SJSA1 (cell line): ENCODE data around the gene KIR3DL3. TPM values are rescaled to one million over a fixed set of nuclear protein-coding genes. Genes with fewer than 3 reads are reported as not detected.
"Not testable (repeated sequence)": the region's sequence is repeated elsewhere in the genome, so short reads cannot be mapped to it uniquely, and the experiment has no call there.

Experiments
- DNase-seq, 2 experiments: peaks; one replicate each; pipeline ENCODE4 v3.0.0-alpha.2; 2015 to 2020; ENCODE audit warnings: low spot score in 2 of 2, low read depth in 1 of 2
- H3K27ac ChIP-seq: fragments of 250-450 bp; sonication (Bioruptor Pico); 2 replicates; pipeline ENCODE4 v1.5.1; 2020; ENCODE audit warnings: mild to moderate bottlenecking, moderate library complexity
- H3K27me3 ChIP-seq: fragments of 250-450 bp; sonication (Bioruptor Pico); replicated peaks from 2 replicates; pipeline ENCODE4 v1.5.1; 2020; ENCODE audit warnings: mild to moderate bottlenecking, moderate library complexity
- H3K36me3 ChIP-seq: fragments of 250-450 bp; sonication (Bioruptor Pico); 2 replicates; pipeline ENCODE4 v1.5.1; 2020; ENCODE audit warnings: mild to moderate bottlenecking
- H3K4me1 ChIP-seq: fragments of 250-450 bp; sonication (Bioruptor Pico); replicated peaks from 2 replicates; pipeline ENCODE4 v1.6.1; 2021; ENCODE audit warnings: mild to moderate bottlenecking
- H3K4me3 ChIP-seq: fragments of 250-450 bp; sonication (Bioruptor Pico); 2 replicates; pipeline ENCODE4 v1.5.1; 2020; ENCODE audit warnings: mild to moderate bottlenecking
- H3K9me3 ChIP-seq: fragments of 250-450 bp; sonication (Bioruptor Pico); replicated peaks from 2 replicates; pipeline ENCODE4 v1.5.1; 2020; ENCODE audit warnings: mild to moderate bottlenecking
- total RNA-seq: library from RNA; depleted of rRNA; stranded (reverse); fragments of >200 nt; shearing (Covaris generic); gene quantifications from 2 replicates; pipeline ENCODE4 v1.2.3, GENCODE V29; 2014; rRNA removed

Gene KIR3DL3
- total RNA-seq, 1 experiment from 2014 or later, result not detected

DNA sequence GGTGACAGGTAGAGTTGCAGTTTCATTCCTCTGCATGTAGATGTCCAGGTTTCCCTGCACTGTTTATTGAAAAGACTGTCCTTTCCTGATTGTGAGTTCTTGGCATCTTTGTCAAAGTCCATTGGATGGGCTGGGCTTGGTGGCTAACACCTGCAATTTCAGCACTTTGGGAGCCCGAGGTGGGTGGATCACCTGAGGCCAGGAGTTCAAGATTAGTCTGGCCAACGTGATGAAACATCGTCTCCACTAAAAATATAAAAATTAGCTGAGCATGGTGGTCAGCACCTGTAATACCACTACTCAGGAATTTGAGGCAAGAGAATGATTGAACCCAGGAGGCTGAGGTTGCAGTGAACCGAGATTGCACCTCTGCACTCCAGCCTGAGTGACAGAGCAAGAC, 53.6 kb downstream of the KIR3DL3 start:
- not testable (repeated sequence) for H3K4me1 ChIP-seq, H3K9me3 ChIP-seq, H3K36me3 ChIP-seq, H3K27me3 ChIP-seq, H3K27ac ChIP-seq, DNase-seq, H3K4me3 ChIP-seq

DNA sequence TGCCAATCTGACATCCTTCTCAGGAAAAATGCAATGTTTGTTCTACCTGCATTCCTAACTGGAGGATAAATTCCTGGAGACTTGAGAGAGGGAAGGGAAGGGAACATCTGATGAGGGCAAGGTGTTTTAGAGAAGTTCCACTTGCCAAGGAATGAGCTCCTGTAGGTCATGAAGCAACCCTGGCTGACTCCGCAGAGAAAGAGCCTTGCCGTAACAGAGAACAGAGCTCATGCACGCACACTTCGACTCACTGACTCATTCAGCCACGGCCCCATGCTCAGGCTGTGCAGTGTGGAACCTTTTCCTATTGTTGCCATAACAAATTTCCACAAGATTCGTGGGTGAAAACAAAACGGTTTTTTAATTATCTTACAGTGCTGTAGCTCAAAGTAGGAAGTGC, 54.7 kb downstream of the KIR3DL3 start:
- H3K27me3 ChIP-seq, H3K27ac ChIP-seq, H3K36me3 ChIP-seq, H3K4me1 ChIP-seq, H3K4me3 ChIP-seq, H3K9me3 ChIP-seq: not testable (repeated sequence)
- DNase-seq, result peak in 1 of 2 experiments; percentile 26

DNA sequence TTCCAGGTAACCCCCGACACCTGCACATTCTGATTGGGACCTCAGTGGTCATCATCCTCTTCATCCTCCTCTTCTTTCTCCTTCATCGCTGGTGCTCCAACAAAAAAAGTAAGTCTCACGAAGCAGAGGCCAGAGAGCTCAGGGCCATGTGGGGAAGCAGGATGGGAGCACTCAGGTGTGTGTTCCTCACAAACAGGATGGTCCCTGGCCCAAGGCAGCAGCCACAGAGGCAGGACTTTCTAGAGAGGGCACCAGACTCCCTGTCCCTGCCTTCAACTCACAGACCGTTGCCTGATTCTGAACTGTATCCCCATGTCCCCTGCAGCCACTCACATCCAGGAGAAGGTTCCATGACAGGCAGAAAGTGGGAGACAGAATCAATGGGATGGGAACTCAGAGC, 58.7 kb downstream of the KIR3DL3 start:
- H3K27me3 ChIP-seq, H3K27ac ChIP-seq, H3K9me3 ChIP-seq, H3K4me1 ChIP-seq, H3K4me3 ChIP-seq, H3K36me3 ChIP-seq, DNase-seq: not testable (repeated sequence)

Other genes starting within 250 kb of the KIR3DL3 start
- gene LAIR2, start 221.6 kb upstream of the KIR3DL3 start, total RNA-seq, result not detected in 2 replicates
- not detected in 2 replicates for gene LILRA2, start 150.7 kb upstream of the KIR3DL3 start, total RNA-seq
- gene LILRA1, start 130.8 kb upstream of the KIR3DL3 start, total RNA-seq, result not detected in 2 replicates
- gene LILRB1, start 94.0 kb upstream of the KIR3DL3 start, total RNA-seq, result not detected in 2 replicates
- gene LILRB4, start 61.5 kb upstream of the KIR3DL3 start, total RNA-seq, result not detected in 2 replicates
- not detected in 2 replicates for gene KIR2DL3, start 14.1 kb downstream of the KIR3DL3 start, total RNA-seq
- gene KIR2DL1, start 45.4 kb downstream of the KIR3DL3 start, total RNA-seq, result not detected in 2 replicates
- not detected in 2 replicates for gene KIR2DL4, start 79.2 kb downstream of the KIR3DL3 start, total RNA-seq
- not detected in 2 replicates for gene KIR3DL1, start 92.0 kb downstream of the KIR3DL3 start, total RNA-seq
- not detected in 2 replicates for gene KIR2DS4, start 108.2 kb downstream of the KIR3DL3 start, total RNA-seq
- gene KIR3DL2, start 126.0 kb downstream of the KIR3DL3 start, total RNA-seq, result not detected in 2 replicates
- gene FCAR, start 149.8 kb downstream of the KIR3DL3 start, total RNA-seq, result not detected in 2 replicates
- gene NCR1, start 181.7 kb downstream of the KIR3DL3 start, total RNA-seq, result not detected in 2 replicates
- gene NLRP7, start 223.1 kb downstream of the KIR3DL3 start, total RNA-seq, result not detected in 2 replicates
- gene NLRP2, start 241.9 kb downstream of the KIR3DL3 start, total RNA-seq, result not detected in 2 replicates